Stimulated activated CD4-positive, alpha-beta T cell treated with anti-CD3 and anti-CD28 coated beads, Interleukin-1b, Interleukin-23, amount 100 ng/mL, for 1 hour (primary cell): ENCODE measurements around the gene SLC52A3.
A peak's percentile ranks its signal among the peaks of the same experiment; 100 is the strongest.
"Not testable (repeated sequence)": the region's sequence is repeated elsewhere in the genome, so short reads cannot be mapped to it uniquely, and the experiment has no call there.

Source experiments
- DNase-seq, 2 donors: peaks; one replicate each; pipeline ENCODE4 v3.0.0-alpha.2; 2020; ENCODE audit warnings: low read depth in 2 of 2

The SLC52A3 gene

DNA sequence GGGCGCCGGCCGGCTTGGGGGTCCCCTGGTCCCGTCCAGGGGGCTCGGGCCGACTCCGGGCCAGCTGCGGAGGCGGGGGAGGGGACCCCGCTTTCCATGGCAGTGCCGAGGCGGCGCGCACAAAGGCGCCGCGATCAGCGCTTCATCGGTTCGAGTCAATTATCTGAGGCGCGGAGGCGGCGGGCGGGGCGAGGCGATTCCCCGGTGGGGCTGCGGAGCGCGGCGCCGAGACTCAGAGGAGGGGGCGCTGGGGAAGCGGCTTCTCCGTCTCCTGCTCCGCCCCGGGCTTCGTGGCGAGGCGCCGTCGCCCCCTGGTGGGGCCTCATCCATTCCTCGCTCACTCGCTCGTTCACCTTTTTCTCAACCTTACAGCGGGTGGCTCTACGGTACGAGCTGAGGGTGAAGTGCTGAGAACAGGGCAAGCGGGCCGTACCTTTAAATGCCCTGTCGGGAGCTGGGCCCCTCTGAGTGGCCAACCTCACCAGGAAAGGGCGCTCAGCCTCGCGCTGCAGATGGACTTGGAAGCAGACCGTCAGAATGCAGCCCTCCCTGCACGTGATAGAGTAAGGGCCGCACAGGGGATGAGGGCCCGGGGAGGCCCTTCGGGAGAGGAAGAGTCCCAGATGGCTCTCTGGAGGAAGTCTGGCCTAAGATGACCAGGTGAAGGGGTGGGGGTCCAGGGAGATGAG is 39.9 kb downstream of the SLC52A3 start:
- DNase-seq: peak in 1 of 2 donors; percentile 37

DNA sequence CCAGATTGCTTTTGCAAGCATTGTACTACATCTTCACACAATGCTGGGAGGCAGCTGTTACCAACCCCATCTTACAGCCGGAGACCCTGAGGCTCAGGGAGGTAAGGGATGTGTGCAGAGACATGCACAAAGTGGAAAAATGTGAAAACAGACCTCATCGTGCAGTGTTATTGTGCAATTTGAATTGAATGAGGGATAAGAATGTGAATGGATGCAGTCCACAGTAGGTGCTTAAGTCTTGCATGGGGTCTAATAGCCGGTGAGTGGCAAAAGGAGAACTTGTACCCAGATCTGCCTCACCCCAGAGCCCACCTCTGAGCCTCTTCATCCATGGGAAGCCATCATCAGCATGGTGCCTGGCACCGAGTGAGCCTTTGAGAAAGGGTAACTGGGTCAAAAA is 42.1 kb downstream of the SLC52A3 start:
- no peak for DNase-seq

DNA sequence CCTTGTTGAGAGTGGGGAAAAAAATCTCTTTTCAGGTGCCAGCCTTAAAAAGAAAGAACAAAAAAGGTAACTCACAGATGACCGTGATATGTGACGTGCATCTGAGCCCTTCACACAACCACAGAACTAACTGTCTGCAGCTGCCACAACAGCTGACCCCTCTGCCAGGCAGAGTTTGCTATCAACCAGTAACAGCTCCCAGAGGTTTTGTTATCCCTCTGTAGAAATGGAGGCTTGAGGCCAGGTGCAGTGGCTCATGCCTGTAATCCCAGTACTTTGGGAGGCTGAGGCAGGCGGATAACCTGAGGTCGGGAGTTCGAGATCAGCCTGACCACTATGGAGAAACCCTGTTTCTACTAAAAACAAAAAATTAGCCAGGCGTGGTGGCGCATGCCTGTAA is 42.8 kb downstream of the SLC52A3 start:
- no peak for DNase-seq

DNA sequence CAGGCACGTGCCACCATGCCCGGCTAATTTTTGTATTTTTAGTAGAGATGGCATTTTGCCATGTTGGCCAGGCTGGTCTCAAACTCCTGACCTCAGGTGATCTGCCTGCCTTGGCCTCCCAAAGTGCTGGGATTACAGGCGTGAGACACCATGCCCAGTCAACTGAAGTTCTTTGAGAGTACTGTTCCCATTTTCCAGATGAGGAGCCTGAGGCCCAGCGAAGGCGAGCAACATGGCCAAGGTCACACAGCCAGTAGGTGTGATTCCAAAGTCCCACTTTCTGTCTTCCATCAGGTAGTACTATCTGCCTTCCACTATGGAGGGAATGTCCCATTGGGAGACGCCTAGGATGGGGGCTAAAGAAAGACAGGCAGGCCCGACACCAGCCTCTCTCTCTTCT is 43.5 kb downstream of the SLC52A3 start:
- DNase-seq: not testable (repeated sequence)

DNA sequence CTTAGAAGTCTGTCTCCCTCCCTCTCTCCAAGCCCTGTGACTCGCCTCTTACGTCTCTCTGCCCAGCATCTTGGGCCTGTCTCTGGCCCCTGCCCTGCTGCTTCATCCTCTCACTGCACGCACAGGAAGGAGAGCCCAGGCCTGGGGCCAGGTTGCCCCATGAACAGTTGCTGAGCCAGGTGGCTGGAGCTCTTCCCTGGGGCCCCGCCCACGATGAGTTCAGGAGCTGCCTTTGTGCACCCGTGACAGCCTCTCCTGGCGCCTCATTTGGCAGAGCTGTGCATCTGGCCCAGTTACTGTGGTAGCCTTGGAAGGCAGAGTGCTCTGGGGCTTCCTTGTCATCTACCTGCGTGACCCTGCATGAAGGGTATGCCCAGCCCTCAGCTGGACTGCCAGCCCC is 44.5 kb downstream of the SLC52A3 start:
- DNase-seq: no peak

DNA sequence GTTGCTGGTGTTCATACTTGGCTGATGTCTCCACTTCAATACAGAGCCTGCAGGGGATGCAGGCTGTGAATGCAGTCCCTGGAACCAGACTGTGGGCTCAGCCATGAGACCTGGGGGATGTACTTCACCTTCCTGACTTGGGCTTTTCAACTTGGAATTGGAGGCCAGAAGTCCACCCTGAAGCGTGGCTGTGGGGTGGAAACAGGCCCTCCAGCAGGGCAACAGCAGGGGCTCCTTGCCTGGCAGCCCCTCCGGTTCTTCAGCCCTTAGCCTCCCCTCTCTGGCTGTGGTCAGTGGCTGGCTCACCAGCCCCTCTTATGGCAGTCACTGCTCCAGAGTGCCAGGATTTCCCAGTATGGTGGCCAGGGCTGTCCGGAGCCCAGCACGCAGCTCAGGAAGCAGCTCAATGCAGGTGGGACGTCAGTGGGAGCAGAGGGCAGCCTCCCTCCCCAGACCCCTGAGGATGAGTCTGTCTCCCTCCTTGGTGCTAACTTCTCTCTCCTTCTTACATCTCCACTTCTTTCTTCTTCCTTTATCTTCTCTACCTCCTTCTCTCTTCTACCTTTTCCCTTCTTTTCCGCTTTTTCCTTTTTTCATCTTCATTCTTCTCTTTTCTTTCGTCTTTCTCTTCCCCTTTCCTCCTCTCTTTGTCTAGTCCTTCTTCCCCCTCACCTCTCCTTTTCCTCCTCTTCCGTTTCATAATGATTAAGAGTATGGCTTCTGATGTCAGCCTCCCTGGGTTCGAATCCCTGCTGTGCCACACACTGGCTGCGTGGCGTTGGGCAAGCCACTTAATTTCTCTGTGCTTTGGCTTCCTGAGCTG is 45.3 kb downstream of the SLC52A3 start:
- no peak for DNase-seq

DNA sequence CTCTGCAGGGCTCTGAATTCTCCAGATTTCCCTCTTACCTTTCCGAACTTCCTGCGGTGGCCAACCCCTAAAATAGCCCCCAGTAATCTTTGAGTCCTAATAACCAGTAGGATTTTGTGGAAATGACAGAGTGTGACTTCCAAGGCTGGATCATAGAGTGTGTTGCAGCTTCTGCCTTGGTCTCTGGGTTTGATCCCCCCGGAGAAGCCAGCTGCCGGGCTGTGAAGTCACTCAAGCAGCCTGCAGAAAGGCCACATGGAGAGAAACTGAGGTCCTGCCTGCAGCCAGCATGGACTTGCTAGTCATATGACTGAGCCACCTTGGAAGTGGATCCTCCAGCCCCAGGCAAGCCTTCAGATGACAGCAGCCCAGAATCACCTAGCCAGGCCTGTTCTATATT is 46.4 kb downstream of the SLC52A3 start:
- no peak for DNase-seq

DNA sequence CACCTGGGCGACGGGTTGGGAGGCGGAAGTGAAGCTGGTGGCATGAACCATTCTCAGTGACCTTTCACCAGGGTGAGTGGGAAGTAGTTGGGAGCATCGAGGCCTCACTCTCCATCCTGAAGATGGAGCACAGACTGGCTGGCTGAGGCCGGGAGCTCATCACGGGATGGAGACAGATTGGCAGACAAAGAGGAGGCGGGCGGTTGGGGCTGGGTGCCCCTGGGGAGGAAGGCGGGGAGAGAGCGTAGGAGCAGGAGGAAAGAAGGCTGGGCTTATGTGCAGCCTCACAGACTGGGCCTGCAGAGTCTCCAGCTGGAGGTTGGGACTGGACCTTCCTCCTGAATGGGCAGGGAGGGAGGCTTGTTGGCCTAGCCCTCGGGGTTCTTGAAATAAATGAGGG is 48.5 kb downstream of the SLC52A3 start:
- no peak for DNase-seq

DNA sequence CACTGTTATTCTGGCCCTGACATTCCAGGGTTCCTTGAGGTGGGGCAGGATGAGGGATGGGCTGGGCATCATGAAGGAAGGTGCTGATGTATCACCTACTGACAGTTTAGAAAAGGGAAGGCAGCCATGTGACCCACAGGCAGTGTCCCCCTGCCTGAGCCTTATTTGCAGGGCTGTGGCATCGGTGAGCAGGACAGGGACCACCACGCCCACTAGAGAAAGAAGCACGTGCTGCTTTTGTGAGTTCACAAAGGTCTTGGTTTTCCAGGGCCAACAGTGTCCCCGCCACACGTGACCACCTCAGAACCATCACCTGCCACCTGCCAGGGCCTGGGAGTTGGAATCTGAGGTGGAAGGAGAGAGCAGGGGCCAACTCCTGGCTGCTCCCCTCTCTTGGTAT is 49.2 kb downstream of the SLC52A3 start:
- DNase-seq: no peak

DNA sequence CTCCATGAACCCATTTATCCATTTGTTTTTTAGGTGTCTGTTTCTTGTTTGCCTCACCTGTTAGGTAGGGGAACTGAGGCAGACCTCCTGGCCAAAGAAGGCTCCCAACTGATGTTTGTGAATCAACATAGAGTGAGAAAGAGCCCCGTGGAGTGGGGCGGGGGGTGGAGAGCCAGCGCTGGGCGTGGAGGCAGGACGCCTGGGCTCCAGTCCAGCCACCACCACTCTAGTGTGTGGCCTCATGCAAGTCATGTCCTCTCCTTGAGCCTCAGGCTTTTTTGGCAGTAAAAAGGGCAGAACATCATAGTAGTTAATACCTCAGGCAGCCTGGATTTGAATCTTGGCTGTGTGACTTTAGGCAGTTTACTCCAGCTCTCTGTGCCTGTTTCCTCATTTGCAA is 50.5 kb downstream of the SLC52A3 start:
- DNase-seq: no peak

DNA sequence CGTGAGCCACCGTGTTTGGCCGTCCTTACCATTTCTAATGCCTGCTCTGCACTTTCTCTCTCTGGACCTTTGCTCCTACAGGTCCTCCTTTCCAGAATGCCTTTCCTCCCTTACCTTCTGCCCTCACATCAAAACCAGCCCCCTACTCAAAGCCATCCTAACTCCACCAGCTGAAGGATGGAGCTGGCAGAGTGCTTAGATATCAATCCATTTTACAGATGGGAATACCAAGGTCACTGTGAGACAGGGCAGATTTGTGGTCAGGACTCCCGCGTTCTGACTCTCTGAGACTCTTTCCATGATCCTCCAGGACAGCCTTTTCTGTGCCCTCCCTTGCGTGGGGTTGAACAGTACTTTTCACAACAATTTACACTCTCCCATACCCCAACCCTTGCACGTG is 51.0 kb downstream of the SLC52A3 start:
- DNase-seq: no peak

DNA sequence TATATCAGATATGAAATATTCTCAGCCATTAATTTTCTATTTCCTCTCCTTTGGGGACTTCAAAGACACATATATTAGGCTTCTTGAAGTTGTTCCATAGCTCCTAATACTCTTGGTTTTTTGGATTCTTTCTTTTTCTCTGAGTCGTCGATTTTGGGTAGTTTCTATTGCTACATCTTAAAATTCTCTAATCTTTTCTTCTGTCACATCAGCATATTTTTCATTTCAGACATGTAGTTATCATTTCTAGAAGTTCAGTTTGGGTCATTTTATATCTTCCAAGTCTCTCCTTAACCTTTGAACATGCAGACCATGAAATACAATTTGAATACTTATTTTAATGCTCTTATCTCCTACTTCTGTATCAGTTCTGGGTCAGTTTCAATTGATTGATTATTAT is 53.8 kb downstream of the SLC52A3 start:
- DNase-seq: no peak

DNA sequence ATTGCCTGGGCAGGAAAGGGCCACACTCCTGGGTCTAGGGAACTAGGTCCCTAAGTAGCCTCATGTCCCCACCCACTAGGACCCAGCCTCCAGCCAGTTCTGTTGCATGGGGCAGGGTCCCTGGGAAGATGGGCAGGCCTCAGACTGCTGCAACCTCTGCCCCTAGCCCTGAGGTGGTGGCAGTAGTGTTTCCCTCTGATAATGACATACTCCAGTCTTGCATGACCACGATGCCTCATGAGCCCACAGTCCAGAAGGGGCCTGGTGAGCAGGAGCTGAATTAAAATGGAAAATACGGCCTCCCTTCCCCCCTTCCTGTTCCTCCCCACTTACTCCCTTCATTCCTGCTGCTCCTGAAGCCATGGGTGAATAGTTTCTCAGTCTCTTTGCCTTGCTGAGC is 56.7 kb downstream of the SLC52A3 start:
- no peak for DNase-seq

DNA sequence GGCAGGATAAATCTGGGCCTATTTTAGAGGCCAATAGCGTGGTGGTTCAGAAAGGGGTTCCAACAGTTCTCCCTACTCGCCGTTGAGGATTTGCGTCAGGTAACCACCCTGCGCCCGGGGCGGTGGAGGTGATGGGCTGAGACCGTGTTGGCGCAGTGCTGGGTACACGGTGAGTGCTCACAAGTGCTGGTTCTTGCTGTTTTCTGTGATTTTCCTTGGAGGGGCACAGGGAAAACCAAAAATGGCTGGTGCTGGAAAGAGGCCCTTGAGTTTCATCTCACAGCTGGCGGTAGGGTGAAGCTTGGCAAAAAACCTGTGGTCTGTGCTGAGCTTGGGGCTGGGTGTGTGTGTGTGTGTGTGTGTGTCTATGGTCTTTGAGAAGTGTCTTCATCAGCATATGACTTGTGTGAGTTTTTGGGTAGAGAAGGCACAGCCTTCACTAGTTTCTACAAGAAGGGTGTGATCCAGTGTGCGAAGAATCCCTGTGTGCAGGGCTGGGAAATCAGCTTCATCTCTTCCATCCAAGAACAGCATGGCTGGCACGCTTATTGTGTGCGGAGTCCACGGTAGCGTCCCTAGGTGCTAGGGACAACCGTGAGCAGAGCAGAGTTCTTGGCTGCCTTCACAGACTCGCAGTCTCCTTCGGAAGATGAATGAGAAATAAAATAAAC is 57.4 kb downstream of the SLC52A3 start:
- no peak for DNase-seq
